C4-2B (cell line): ENCODE data around the gene SMARCA2.

Experiments
- H3K27ac ChIP-seq: fragments of 450-650 bp; 2 replicates; pipeline ENCODE4 v1.5.1; 2017
- ZFX ChIP-seq: fragments of 450-650 bp; IDR thresholded peaks from 2 replicates; pipeline ENCODE4 v1.6.1; 2017
- TF ChIP-seq, protein P1 (sequence below): fragments of 450-650 bp; conservative IDR thresholded peaks from 2 replicates; pipeline ENCODE4 v1.5.1; 2017; ENCODE audit warnings: mild to moderate bottlenecking

Gene SMARCA2

DNA sequence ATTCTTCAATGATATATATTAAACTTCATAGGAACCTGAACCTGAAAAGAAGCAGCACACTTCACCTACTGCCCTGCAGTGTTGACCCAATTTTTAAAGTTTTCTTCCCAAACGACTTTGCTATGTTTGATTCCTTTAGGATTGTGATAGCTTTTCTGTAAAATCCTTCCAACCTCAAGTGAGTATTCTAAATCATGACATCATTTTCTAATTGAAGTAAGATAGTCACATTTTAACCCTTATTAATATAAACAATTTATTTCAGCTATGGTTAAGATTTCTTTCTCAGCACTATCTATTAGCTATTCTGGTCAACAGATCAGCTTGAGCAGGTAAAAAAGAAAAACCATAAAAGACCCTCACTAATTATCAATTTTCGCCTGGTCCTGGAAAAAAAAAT, 162.0 kb downstream of the SMARCA2 start:
- H3K27ac ChIP-seq = no peak overlapping the region; the same call in 1 of the 2 replicates
- TF ChIP-seq, protein P1, sequence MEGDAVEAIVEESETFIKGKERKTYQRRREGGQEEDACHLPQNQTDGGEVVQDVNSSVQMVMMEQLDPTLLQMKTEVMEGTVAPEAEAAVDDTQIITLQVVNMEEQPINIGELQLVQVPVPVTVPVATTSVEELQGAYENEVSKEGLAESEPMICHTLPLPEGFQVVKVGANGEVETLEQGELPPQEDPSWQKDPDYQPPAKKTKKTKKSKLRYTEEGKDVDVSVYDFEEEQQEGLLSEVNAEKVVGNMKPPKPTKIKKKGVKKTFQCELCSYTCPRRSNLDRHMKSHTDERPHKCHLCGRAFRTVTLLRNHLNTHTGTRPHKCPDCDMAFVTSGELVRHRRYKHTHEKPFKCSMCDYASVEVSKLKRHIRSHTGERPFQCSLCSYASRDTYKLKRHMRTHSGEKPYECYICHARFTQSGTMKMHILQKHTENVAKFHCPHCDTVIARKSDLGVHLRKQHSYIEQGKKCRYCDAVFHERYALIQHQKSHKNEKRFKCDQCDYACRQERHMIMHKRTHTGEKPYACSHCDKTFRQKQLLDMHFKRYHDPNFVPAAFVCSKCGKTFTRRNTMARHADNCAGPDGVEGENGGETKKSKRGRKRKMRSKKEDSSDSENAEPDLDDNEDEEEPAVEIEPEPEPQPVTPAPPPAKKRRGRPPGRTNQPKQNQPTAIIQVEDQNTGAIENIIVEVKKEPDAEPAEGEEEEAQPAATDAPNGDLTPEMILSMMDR = no peak
- no peak for TF ChIP-seq ZFX

DNA sequence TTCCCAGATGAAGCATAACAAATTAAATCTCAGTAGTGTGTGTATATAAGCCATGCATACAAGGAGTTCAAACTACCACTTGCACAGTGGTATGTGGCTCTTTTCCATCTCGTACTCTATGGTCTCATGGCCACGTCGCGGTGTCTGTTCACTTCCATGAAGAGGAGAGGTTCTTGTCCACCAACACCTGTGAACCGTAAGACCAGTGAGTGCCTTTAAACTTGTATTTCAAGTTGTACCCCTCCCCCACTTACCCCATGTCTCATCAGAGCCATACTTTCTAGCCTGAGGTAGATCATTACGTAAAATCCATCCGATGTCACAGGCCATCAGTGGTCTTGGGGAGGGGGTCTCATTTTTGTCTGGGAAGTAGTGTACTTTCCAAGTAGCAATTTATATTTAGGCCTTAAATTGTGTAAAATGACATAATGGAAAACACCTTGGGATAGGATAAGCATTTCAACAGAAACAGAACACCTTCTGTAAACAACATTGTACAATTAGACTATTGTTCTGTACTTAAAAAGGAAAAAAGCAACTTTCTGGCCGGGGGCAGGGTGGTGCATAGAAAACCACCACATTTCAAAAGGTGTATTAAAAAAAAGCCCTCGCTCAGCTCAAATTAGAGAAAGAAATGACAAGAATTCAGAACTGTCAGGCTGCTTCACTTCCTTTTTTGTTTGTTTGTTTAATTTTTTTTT, 163.0 kb downstream of the SMARCA2 start:
- TF ChIP-seq ZFX = no peak
- TF ChIP-seq, protein P1 = no peak
- H3K27ac ChIP-seq = peak overlapping the region; percentile 44

DNA sequence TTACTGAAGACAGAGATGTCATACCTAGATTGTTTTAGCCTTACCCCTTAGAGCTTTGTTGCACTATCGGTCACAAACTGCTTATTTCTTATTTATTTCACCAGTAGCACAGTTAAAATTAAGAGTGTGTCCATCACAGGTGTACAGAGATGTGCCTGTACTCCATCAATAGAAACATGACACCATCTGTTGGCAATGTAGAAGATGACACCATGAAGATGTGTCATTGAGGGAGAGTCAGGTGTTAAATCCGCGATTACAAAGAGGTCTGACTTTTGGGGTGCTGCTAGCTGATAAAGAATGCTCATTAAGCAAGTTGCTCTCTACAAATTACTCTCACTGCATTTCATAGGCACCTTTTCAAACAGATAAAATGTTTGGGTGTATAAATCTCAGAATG, 164.4 kb downstream of the SMARCA2 start:
- H3K27ac ChIP-seq = no peak overlapping the region
- TF ChIP-seq ZFX = no peak
- TF ChIP-seq, protein P1 = peak; percentile 18

DNA sequence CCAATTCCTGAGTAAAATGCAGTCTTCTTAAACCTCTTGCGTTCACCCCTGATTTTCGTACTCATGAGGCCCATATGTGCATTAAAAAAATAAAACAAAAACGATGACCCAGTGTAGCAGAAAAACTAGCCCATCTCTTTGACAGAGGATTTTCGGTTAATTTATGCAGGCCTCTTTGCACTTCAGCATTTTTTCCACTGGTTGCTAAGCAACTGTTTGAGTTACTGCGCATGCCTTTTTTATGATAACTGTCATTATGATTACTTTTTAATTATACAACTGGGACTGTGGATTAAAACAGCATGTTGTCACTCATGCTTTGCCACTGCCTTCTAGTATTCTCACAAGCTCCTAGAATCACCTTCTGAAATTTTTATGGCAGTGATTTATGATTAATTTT, 165.0 kb downstream of the SMARCA2 start:
- TF ChIP-seq, protein P1 = no peak
- no peak for TF ChIP-seq ZFX
- H3K27ac ChIP-seq = no peak overlapping the region

DNA sequence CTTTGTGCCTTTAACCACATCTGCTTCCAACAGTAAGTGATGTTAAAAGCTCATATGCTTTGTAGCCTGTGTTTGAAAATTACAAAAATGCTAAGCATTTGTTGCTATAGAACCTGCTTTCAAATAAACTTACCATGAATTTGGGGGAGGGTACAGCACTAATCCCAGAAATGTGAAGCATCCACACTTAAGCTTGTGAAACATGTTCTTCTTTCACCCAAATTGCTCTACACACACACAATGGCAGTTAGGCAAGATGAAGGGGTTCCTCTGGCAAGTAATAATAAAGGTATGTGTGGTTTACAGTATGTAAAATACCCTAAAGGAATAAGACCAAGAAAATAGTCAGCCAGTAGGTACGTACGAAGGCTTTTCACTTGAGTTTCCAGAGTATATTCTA, 165.6 kb downstream of the SMARCA2 start:
- TF ChIP-seq, protein P1 = no peak
- no peak for TF ChIP-seq ZFX
- H3K27ac ChIP-seq = no peak overlapping the region

DNA sequence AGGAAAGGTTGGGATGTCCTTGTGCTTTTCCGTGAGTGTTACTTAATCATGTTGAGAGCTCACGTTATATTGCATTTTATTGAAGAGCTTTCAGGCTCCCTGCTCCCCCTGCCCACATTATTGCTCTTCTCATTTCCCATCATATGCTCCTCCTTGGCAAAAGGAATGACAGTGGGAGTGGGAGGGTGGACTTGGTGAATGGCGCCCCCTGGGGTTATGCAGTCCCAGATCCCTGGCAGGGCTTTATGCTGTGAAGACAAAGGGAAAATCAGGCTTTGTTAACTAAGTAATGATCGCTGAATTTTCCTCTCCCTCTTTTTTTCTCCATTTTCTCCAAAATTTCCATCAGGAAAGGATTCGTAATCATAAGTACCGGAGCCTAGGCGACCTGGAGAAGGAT, 166.6 kb downstream of the SMARCA2 start:
- H3K27ac ChIP-seq = no peak overlapping the region
- TF ChIP-seq ZFX = no peak
- TF ChIP-seq, protein P1 = peak; percentile 76

DNA sequence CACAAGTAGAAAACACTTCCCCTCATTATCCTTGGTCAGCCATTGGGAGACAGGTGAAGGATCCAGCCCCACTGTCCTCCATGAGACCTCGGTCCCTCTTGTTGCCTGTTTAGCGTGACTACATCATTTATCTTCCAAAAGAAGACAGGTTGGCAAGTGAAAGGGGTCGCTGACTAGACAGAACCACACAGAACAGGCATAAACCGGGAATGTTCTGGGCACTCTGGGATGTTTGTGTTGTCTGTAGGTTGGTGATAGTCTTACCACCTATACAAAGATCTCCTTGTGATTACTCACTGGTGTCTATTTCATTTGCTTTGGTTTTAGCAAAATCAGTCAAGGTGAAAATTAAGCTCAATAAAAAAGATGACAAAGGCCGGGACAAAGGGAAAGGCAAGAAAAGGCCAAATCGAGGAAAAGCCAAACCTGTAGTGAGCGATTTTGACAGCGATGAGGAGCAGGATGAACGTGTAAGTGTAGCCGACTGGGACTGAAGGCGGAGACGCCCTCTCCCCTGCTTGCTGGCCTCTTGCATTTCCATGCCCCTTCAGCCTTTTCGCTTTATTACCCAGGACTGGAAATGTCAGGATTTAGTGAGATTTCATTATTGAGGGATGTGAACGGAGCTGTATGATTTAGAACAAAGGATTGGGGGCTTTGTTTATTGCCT, 175.9 kb downstream of the SMARCA2 start:
- no peak for TF ChIP-seq ZFX
- TF ChIP-seq, protein P1 = no peak
- no peak overlapping the region for H3K27ac ChIP-seq
